ENCODE data around the gene PARD3B.

- TF ChIP-seq GATA3 (IDR thresholded peaks at IDR 0.05; ENCODE audit: low read depth, low read length) (no peak), GATA2 (IDR thresholded peaks at IDR 0.05; ENCODE audit: low read depth, low read length) (no peak)
Observed at GRCh38 chr2:205288686-205289085, 743.4 kb downstream of the PARD3B start.

Data from SH-SY5Y (cell line).